Measurements from ENCODE around the gene CNDP1. TPM values are rescaled to one million over a fixed set of nuclear protein-coding genes. Genes with fewer than 3 reads are reported as not detected.
A peak's percentile ranks its signal among the peaks of the same experiment; 100 is the strongest.
"Not testable (repeated sequence)": the region's sequence is repeated elsewhere in the genome, so short reads cannot be mapped to it uniquely, and the experiment has no call there.

Gene CNDP1
- total RNA-seq, 1 experiment from 2014 or later, result not detected

- no peak for DNase-seq (ENCODE audit: low read depth)
These were observed 14.0 kb upstream of the CNDP1 start for GRCh38 chr18:74520096-74520833.

- DNase-seq (ENCODE audit: low read depth), result no peak
These were observed 13.1 kb upstream of the CNDP1 start for GRCh38 chr18:74521068-74521725.

GRCh38 chr18:74522635-74523548, 11.4 kb upstream of the CNDP1 start:
- DNase-seq (ENCODE audit: low read depth), result no peak

DNA sequence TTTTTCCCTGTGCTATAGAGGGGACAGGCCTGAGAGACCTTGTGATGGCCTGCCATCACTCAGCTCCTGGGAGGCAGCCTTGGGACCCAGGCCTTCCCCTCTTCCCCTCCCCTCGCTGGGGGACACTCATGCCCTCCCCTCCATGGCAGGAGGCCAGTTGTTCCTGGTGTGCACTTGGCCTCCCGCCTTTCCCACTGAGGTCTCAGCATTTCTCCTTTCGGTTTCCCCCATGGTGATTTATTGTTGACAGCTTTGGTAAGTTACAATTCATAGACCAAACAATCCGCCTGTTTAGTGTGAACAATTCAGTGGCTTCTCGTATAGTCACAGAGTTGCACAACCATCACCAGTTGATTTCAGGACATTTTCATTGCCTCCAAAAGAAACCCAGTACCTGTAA, 10.2 kb upstream of the CNDP1 start:
- DNase-seq (ENCODE audit: low read depth), result peak; percentile 23

DNA sequence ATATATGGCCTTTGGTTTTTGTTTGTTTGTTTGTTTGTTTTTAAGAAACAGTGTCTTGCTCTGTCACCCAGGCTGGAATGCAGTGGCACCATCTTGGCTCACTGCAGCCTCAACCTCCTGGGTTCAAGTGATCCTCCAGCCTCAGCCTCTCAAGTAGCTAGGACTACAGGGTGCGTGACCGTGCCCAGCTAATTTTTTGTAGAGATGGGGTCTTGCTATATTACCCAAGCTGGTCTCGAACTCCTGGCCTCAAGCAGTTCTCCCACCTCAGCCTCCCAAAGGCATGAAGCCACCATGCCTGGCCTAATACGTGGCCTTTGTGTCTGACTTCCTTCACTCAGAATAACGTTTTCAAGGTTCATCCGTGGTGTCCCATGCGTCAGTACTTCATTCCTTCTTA, 9.4 kb upstream of the CNDP1 start:
- DNase-seq (ENCODE audit: low read depth), result not testable (repeated sequence)

GRCh38 chr18:74525741-74526140, 8.6 kb upstream of the CNDP1 start:
- DNase-seq (ENCODE audit: low read depth), result no peak

DNA sequence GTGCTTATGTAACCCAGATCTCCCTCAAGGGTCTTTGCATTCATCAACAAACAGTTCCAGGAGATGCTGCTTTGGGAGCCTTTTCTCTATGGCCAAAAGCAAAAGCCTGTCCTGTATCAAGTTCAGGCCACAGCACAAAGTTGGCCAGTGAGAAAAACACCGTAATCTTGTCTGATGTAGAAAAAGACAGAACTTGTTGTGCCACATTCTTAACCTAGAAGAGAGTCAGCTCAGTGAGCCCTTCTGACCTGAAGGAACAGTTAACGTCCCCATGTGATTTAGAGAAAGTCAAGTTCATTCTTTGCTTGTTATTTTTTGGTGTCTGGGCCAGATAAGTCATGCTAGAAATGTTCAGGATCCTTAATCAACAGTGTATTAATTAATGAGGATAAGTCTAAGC, 7.8 kb upstream of the CNDP1 start:
- no peak for DNase-seq (ENCODE audit: low read depth)

GRCh38 chr18:74528478-74528877, 5.8 kb upstream of the CNDP1 start:
- DNase-seq (ENCODE audit: low read depth), result no peak

DNA sequence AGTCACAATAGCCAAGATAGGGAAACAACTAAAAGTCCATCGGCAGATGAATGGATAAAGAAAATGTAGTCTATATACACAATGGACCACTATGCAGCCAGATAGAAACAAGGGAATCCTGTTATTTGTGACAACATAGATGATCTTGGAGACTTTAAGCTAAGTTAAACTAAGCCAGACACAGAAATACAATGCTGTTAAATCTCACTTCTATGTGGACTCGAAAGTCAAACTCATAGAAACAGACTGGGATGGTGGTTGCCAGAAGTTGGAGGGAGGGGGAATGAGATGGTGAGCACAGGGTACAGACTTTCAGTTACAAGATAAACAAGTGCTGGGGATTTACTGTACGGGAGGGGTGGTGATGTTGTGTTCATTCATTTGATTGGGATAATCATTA, 5.4 kb upstream of the CNDP1 start:
- no peak for DNase-seq (ENCODE audit: low read depth)

- no peak for DNase-seq (ENCODE audit: low read depth)
These were observed 4.9 kb upstream of the CNDP1 start for GRCh38 chr18:74529378-74529777.

GRCh38 chr18:74529811-74530583, 4.3 kb upstream of the CNDP1 start:
- no peak for DNase-seq (ENCODE audit: low read depth)

DNA sequence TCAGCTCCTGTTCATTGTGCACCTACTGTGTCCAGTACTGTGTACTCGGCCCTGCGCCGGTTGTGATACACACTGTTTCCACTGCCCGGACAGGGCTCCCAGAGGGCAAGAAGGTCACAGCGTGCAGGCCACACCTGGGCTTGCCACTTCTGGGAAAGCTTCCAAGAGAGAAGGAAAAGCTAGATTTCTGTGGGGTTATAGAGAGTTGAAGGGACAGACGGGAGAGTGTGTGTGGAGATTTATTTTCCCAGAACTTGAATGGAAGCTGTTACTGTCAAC, 3.8 kb upstream of the CNDP1 start:
- DNase-seq (ENCODE audit: low read depth), result no peak

DNA sequence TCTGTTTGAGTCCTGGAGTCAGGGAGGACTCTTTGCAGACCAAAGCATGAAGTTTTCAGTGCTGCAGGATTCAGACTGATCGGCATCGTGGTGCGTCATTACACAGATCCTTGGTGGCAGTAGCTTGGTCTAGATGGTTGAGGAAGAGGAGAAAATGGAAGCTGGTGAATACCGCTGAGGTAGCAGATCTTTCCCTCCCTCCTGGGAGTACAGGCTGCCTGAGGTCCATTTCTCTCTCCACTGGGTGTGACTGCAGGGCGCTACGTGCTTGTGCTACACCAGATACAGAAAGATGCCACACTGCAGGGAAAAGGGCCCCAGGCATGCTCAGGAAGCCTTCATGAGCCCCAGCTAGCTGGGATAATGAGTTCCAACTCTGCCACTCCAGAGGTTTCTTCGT, 3.3 kb upstream of the CNDP1 start:
- no peak for DNase-seq (ENCODE audit: low read depth)

- DNase-seq (ENCODE audit: low read depth), result no peak
These were observed 1.7 kb upstream of the CNDP1 start for GRCh38 chr18:74532511-74533025.

- no peak for DNase-seq (ENCODE audit: low read depth)
These were observed 634 bp upstream of the CNDP1 start for GRCh38 chr18:74533666-74534065.

GRCh38 chr18:74534981-74535649, 815 bp downstream of the CNDP1 start:
- no peak for DNase-seq (ENCODE audit: low read depth)

DNA sequence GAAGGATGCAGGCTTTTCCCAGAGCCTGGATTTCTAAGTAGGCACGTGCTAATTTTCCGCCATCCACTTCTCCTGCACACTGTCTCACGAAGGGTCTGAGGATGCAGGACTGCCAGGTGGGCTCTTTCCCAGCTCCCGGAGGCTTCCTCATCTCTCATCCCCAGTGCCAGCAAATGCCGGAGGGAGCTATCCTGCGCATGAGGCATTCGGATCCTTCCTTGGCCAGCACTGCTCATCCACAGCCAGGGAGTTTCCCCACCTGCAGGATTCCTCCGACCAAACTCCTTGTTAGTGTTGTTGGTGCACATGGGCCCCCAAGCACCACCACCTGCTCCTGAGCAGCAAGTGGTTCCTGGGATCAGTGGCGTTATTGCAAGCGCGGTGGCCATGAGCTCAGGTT, 5.0 kb downstream of the CNDP1 start:
- no peak for DNase-seq (ENCODE audit: low read depth)

GRCh38 chr18:74540652-74541421, 6.5 kb downstream of the CNDP1 start:
- DNase-seq (ENCODE audit: low read depth), result no peak

DNA sequence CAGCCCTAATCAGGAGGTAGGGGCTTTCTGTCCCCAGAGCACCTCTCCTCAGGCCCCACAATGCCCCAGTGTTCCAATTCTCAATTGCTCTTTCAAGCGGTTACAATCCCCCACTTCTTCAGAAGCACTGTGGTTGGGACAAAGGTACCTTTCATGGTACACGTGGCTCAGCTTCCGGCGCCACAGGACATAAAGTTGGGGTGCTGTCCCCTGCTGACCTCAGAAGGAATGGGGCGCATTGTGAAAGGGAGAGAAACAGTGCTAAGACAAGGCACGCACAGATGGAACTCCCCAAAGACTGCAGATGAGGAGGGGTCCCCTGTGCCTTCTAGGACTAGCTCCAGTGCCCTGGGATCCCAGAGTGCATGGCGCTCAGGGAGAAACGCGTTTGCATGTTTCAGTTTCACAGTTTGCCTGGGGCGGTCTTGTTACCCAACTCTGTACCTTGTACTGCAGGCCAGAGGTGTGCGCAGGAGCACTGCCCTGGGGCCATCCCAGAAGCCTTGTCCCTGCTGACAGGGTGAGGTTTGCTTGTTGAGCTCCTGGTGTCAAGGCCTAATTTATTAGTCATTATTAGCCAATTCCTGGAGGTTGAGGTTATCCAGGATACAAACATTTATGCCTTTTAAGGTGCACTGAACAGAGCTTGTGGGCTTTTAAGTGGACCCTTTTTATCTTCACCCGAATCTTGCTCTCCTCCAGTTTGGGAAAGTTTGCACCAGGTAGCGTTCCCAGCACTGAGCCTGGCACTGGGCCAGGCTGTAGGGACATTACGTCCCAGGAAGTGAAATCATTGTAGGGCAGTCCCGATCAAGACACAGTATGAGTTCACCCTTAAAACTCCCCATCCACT, 7.6 kb downstream of the CNDP1 start:
- DNase-seq (ENCODE audit: low read depth), result no peak

Measured in Daoy (cell line).